HT-29 (cell line): ENCODE data around the gene MBD5. TPM values are rescaled to one million over a fixed set of nuclear protein-coding genes. Genes with fewer than 3 reads are reported as not detected.

Experiments
- DNase-seq: peaks from one replicate; pipeline ENCODE4 v3.0.0-alpha.2; 2015; ENCODE audit warnings: low spot score
- total RNA-seq: library from RNA; depleted of rRNA; stranded (reverse); fragments of >200 nt; shearing (Covaris generic); gene quantifications from 2 replicates; pipeline ENCODE4 v1.2.3, GENCODE V29; 2014

MBD5 gene
- total RNA-seq, 1 experiment from 2014 or later = 14.1 TPM

DNA sequence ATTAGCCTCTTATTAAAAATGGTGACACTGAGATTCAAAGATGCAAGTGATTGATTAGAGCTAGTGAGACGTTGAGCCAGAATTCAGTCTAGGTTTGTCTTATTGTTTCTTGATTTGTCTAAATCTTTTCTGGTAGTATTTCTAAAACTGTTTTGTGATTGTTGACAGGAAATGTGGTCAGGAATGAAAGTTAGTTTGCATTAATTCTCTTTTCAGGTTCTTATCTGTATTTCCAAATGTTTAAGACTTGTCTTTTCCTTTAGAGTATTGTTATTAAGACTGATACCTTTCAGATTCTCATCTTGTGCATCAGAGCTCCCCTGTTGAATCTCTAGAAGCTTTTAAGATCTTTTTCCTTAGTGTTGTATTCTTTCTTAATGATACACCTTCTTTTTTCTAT, 89.3 kb downstream of the MBD5 start:
- no peak for DNase-seq

DNA sequence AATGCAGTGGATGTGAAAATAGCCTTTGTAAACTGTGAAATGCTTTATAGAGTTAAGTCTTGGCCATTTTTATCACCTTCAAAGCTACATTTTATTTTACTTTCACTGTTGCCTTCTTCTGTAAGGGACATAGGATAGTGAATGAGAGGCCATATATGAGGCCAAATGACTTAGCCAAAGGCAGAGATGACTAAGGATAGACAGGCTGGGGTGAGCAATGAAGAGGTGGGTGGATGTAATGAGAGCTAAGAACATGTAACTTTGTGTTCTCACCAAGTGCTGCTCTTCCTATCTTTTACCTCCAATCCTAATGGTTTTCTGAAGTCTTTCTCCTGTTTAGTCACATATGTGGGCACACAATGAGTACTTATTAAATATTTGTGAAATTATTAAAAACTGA, 101.9 kb downstream of the MBD5 start:
- DNase-seq = no peak

- no peak for DNase-seq
Measured at GRCh38 chr2:148124271-148124670, 103.4 kb downstream of the MBD5 start.

DNA sequence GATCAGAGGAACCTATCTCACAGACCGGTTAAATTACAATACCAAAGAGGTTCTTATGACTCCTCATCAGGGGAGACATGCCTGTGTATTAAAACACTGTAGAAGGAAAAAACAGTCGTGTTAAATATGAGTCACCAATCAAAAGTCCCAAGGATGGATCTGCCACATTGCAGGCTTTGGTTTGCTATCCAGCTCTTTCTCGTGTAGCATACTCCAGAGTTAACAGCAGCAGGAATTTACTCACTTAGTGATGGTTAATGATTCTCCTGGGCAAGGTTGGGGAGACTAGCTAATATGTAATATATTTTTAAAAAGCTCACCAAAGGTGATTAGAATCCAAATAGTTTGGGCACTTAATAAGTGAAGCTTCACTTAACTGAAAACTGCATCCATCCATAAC, 109.7 kb downstream of the MBD5 start:
- peak; percentile 5 for DNase-seq

GRCh38 chr2:148132412-148132811, 111.5 kb downstream of the MBD5 start:
- no peak for DNase-seq

GRCh38 chr2:148135705-148136104, 114.8 kb downstream of the MBD5 start:
- no peak for DNase-seq

DNA sequence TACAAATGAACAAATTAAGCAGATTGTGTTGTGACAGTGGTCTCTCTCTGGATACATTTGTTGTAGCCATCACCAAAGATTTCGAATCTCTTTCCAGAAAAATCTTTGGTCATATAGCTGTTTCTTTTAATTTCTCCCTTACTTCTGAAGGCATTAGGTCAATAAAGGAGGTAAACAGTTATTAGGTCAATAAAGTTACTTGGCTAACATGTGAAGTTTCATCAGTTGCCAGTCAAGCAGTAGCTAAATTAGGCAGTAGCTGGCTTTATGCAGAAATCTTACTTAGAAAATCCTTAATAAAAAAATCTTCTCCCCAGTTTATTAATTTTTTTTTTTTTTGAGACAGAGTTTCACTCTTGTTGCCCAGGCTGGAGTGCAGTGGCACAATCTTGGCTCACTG, 115.5 kb downstream of the MBD5 start:
- no peak for DNase-seq

DNA sequence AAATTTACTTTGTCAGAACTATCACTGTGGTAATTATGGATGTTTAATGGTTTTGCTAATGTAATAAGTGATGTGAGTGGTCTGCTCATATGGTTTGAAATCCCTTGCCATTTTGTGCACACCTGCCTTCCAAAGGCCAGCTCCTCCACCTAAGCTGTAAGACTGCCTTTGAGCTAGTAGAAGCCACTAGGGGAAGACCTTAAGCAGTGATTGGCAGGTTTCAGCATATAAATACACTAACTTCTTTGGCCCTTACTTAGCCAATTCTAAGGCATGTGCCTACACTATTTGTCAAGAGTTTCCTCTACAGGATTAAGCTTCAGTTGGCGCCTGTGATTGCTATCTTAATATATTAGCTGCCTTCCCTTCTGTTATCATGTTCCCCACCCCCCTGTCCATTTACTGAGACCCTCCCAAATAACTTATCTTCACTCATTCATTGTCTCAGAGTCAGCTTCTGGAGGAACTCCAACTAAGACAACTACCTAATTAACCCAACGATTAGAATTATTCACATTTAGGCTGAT, 141.1 kb downstream of the MBD5 start:
- no peak for DNase-seq

DNA sequence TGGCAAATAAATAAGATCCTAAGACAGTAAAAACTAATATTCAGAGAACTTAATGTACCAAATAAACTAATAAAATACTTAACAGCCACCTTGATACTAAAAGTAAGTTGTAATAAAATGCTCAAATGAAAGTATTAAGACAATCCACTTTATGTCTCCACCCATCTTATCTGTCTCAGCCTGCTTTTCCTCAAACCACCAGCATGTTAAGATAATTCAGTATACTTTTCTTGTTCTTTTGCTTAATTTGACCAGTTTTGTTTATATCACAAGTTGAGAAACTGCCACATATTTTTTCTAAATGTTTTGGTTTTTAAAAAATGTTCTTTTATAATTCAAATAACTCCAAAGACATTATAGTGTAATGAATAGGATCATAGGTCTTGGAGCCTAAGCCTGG, 142.0 kb downstream of the MBD5 start:
- no peak for DNase-seq

DNA sequence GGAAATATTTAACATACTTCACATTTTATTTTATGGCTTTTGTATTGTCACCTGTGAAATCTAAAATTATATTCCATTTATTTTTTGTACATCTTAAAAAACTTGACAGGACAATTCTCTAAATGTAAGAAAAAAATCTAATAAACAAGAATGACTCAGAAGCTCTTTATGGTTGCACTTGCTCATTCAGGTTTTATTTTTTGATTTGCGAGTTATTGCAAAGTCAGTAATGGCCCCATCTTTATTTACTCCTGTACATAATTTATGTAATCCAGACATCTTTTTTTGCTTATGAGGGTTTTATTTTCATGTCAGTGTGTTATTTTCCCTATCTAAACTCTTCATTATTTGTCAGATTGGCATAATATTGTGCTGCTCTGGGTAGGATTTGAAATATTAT, 145.1 kb downstream of the MBD5 start:
- DNase-seq = no peak

DNA sequence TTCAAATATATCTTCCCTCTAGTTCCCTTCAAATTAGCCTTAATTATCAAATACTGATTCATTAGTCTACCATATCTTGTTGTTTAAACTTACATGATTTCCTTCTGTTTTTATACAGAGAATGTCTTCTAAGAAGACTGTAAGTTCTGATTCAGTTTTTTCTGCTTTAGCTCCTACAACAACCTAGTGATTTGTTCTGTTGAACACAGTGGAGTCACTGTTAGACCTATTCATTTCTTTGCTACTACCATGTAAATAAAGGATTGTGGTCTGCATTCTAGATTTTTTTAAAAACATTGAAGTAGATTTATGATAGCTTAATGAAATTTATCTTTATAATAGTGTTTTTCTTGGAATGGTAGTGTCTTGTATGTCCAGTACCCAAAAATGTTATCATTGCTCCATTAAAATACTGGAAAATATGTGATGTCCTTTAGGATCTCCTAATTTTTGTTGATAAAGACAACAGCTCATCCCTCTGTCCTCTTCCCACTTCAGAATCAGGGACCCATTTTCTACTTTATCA, 146.4 kb downstream of the MBD5 start:
- DNase-seq = no peak

- no peak for DNase-seq
Measured at GRCh38 chr2:148167855-148168254, 147.0 kb downstream of the MBD5 start.

GRCh38 chr2:148172131-148172753, 151.4 kb downstream of the MBD5 start:
- DNase-seq = no peak

GRCh38 chr2:148173168-148173567, 152.3 kb downstream of the MBD5 start:
- no peak for DNase-seq

- DNase-seq = no peak
Measured at GRCh38 chr2:148177559-148177958, 156.7 kb downstream of the MBD5 start.

DNA sequence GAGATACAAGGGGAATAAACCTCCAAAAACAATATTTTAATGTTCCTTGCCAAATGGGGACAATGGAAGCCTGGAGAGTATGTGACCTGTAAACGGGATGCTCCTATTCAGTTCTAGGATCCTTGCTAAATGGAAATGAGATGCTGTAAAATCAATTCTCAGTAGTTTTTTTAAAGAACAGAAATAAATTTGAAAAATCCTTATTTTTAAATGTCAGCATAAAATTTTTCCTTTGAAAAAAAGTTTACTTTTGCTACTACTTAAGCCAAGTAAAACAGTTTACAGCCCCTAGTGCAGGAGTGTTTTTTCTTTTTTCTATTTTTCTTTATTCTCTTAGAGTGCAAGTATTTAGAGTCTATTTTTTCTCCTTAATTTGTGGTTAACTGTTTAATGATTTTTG, 158.8 kb downstream of the MBD5 start:
- DNase-seq = no peak

GRCh38 chr2:148184976-148185375, 164.1 kb downstream of the MBD5 start:
- no peak for DNase-seq

DNA sequence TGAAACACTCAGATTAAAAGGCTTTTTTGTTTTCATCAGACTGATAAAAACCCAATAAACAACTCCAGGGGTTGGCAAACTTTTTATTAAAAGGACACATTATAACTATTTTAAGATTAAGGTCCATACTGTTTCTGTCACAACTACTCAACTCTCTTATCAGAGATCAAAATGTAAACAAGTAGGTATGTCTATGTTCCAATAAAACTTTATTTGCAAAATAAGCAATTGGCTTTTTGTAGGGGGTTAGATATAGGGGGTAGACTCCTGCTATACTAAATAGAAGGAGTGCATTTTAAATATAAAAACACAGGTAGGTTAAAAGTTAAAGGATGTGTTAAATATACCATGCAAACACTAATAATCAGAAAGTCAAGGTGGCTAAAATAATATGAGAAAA, 174.0 kb downstream of the MBD5 start:
- DNase-seq = no peak

DNA sequence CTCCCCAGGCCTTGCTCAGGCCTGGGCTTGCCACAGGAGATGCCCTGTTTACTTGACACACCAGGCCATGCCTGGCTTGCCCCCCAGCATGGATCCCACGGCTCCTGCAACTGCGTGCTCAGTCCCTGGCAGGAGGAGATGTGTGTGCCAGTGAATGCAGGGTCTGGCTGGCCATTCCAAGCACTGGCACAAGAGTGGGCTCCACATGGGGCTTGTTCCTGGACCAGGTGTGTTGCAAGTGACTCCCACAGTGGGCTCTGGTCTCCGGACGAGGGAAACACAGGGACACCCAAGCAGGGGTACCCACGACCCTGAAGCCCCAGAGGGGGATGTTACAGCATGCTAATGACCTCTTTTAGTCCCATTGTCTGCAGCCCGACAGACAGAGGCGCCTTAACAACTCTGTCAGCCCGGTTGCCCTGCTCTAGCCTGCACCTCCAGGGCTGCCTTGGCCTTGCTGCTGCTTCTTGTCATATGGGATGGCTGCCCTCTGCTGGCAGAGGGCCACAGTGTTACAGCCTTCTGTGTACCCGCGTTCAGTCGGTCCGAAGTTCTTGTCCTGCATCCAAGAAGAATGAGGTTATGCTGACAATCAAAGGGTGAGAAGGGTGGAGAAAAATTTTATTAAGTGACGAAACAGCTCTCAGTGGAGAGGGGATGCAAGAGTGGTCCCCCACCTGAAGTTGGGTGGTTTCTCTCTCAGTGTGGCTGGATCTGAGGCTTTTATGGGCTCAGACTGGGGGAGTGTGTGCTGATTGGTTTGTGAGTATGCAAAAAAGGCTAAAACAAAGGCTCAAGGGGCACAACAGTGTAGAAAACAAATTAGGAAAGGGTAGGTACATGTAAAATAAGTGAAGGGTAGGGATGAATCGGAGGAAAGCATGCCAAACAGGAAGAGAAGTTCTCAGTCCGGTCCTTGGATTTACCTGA, 180.4 kb downstream of the MBD5 start:
- DNase-seq = peak; percentile 56

DNA sequence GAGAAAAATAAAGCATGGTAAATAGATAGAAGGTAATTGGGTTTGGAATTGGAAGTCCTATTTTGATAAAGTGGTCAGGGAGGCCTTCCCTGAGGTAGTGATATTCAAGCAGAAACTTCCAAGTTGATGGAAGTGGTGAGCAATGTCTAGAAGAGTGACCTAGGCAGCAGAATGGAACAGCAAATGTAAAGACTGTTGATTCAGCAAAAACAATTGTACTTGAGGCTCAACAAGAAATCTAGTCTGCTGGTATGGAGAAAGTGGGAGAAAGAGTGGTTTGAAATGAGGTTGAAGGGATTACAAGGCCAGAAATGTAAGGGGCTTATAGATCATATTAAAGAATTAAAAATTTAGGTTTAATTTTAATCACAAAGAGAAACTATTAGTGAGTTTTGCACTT, 181.3 kb downstream of the MBD5 start:
- no peak for DNase-seq

GRCh38 chr2:148207111-148207510, 186.2 kb downstream of the MBD5 start:
- DNase-seq = no peak

GRCh38 chr2:148209603-148210002, 188.7 kb downstream of the MBD5 start:
- DNase-seq = peak; percentile 31
